ENCODE results near the gene CR1.
"Not testable (repeated sequence)": the region's sequence is repeated elsewhere in the genome, so short reads cannot be mapped to it uniquely, and the experiment has no call there.

Gene CR1

DNA sequence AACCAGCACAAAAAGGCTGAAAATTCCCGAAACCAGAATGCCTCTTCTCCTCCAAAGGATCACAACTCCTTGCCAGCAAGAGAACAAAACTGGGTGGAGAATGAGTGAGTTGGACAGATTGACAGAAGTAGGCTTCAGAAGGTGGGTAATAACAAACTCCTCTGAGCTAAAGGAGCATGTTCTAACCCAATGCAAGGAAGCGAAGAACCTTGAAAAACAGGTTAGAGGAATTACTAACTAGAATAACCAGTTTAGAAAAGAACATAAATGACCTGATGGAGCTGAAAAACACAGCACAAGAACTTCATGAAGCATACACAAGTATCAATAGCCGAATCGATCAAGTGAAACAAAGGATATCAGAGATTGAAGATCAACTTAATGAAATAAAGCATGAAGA, 93.5 kb downstream of the CR1 start:
- DNase-seq (ENCODE audit: low read depth), result not testable (repeated sequence)

DNA sequence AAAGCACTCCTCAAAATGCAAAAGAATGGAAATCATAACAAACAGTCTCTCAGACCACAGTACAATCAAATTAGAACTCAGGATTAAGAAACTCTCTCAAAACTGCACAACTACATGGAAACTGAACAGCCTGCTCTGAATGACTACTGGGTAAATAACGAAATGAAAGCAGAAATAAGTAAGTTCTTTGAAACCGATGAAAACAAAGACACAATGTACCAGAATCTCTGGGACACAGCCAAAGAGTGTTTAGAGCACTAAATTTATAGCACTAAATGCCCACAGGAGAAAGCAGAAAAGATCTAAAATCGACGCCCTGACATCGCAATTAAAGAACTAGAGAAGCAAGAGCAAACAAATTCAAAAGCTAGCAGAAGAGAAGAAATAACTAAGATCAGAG, 95.2 kb downstream of the CR1 start:
- not testable (repeated sequence) for DNase-seq (ENCODE audit: low read depth)

DNA sequence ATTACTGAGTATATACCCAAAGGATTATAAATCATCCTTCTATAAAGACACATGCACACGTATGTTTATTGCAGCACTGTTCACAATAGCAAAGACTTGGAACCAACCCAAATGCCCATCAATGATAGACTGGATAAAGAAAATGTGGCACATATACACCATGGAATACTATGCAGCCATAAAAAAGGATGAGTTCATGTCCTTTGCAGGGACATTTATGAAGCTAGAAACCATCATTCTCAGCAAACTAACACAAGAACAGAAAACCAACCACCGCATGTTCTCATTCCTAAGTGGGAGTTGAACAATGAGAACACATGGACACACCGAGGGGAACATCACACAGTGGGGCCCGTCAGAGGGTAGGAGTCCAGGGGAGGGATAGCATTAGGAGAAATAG, 98.1 kb downstream of the CR1 start:
- not testable (repeated sequence) for DNase-seq (ENCODE audit: low read depth)

DNA sequence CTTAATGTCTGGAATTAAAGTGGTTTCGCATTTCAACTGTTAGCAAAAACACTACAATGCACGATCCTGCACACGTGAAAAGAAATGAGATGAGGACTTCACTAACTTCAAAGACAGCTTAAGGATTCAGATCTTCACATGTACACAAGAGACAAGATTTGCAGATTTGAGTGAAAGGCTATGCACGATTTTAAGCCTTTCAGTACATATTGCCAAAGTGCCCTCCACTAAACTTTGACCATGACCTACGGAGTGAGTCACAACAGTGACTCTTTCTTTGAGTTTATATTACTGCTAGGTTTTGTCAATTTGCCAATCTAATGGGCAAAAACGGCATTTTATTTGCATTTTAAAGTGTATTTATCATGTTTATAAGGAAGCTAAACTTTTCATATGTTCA, 107.8 kb downstream of the CR1 start:
- DNase-seq (ENCODE audit: low read depth), result no peak

DNA sequence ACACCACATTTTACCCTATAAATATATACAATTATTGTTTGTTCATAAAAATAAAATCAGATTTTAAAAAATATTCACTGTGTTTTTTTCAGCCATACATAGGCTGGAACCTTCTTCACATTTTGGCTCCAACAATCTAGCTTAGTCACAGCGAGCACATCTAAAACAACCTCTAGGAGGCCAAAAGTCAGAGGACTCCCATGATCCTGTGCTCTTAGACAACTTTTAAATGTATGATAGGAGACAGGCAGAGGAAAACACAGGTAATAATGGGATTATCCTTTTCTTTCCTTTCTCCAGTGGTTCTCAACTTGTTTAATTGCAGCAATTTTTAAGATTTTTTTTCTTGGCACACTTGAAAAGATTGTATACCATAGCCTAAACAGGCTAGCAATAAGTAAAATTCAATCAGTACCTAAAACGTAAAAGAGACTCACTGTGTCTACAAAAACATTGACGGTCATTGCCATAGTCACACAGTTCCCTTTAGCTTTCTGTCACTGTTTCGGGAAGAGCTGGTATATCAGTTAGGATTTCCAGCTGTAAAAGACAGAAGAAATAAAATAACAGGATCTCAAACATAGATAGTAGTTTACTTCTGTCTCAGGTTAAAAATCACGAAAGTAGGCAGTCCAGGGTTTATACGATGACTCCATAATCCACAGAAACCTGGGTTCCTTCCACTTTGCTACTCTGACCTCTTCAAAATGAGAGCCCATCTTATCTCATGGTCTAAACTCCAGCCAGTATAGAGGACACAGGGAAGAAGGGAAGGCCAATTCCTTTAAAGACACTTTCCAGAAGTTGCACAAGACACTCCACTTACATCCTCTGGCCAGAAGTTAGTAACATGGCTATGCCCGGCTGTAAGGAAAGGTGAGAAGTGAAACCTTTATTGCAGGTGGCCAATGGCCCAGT, 109.7 kb downstream of the CR1 start:
- DNase-seq (ENCODE audit: low read depth), result no peak

DNA sequence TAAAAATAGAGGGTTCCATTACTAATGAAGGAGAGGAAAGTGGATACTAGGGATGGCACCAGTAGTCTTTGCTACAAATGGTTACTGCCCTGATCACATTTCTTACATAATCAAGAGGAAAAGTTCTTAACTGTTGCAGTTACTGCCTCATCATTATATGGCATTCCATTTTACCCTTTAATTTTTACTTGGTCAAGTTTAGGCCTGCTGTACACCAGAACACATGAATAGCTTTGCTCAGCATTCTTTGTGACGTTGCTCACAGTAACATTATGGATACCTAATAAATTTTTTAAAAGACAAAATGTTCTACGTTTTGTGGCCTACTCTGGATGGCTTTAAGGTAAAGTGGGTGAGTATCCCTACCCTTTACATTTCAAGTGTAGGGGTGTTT, 110.4 kb downstream of the CR1 start:
- no peak for DNase-seq (ENCODE audit: low read depth)

DNA sequence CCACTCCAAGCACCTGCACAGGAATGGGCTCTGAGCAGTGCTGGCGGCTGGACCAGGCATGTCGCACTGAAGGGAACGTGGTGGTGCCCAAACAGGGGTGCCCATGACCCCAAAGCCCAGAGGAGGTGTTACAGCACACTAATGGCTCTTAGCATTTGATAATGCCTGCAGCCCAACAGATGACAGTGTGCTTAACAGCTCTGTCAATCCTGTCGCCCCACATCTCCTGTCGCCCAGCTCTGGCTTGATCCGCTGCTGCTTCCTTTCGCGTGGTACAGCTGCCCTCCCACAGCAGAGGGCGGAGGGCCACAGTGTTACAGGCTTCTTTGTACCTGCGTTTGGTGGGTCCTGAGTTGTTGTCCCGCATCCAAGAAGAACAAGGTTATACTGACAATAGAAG, 116.8 kb downstream of the CR1 start:
- DNase-seq (ENCODE audit: low read depth), result no peak

DNA sequence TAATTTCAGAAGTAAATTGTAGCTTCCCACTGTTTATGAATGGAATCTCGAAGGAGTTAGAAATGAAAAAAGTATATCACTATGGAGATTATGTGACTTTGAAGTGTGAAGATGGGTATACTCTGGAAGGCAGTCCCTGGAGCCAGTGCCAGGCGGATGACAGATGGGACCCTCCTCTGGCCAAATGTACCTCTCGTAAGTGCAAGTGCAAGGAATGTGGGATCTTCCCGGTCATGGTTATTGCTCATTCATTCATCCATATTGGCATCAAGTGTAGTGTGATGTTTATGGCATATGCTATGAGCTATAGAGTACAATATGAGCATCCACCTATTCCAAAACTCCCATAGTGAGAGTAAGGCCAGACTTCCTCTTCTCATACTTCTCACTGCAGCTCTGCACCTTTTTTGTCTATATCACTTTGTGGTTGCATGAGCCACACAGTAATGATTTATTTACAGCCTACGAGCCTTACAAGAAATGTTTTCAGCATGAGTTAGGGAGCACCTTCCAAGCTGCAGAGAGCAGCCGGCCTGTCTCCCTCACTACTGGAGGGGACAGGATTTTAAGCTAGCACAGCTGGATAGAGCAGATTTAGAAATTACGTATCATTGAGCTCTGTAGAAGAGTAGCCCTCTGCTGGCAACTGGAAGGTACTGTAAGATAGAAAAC, 124.0 kb downstream of the CR1 start:
- DNase-seq (ENCODE audit: low read depth), result no peak

DNA sequence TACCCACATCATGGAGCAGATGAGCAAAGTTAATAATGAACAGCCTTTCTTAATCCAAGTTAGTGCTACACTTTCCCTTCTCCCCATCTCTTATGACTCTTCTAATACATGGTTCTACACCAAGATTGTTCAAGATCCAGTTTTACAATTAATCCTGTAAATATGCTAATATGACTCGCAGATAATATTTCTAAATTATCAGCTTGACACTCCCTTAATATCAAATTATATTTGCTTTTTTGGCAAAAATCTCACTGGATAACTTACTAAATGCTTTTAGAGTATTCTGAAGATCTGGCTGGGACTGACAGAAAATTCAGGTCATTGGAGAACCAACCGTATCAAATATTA, 124.6 kb downstream of the CR1 start:
- no peak for DNase-seq (ENCODE audit: low read depth)

DNA sequence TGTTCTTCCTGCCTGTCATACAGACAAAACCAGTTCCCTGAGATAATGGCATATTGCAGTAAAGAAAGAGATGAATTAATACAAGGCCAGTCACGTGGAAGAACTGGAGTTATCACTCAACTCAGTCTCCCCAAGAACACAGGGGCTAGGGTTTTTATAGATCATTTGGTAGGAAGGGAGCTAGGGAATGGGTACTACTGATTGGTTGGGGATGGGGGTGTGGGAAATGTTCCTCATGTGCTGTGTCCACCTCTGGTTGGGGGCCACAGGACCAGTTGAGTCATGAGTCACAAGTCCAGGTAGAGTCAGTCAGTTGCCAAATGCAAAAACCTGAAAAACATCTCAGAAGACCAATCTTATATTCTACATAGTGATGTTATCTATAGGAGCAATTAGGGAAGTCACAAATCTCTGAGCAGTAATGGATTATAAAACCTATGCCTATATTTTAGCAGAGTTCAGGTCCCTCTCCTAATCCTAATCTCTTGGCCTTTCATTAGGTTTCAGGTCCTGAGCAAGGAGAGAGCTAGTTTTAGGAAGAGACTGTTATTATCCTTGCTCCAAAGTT, 129.6 kb downstream of the CR1 start:
- not testable (repeated sequence) for DNase-seq (ENCODE audit: low read depth)

DNA sequence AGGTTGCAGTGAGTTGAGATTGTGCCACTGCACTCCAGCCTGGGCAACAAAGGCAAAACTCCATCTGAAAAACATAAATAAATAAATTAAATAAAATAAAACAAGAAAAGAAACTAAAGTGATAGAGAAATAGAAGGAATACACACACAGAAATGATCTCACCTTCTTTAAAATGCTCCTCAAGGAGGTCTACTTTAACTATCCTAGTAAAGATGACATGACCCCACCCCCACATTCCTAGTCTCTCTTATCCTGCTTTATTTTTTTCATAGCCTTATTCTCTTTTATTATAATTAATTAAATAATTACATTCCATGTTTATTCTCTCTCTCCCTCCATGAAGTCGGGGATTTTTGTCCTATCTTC, 131.0 kb downstream of the CR1 start:
- DNase-seq (ENCODE audit: low read depth), result no peak

DNA sequence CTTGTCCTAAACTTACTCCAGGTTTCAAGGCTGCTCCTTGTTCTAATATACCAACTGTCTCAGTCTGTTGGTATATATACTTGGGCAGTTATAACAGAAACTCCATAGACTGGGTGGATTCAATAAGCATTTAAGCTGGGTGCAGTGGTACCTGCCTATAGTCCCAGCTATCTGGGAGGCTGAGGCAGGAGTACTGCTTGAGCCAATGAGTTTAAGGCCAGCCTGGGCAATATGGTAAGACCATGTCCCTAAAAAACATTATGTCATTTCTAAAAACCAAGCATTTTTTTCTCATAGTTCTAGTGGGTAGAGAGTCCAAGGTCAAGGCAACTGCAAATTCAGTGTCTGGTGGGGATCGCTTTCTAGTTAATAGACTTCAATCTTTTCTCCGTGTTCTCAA, 131.5 kb downstream of the CR1 start:
- no peak for DNase-seq (ENCODE audit: low read depth)

DNA sequence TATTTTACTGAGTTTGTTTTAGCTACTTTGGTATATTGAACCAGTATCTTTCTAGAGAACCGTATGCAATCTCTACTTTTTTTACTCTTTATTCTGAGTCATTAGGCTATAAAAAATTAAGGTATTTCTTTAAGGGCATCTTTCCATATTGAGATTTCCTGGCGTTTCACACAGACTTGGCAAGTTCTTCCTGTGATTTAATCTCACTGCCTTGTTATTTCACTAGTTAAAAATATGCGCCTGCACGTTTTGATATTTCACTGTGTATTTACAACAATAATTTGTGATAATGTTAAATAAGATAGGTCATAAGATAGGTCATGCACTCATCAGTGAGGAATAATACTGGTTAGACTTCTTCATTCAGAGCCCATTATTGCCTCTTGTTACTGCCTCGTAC, 132.8 kb downstream of the CR1 start:
- DNase-seq (ENCODE audit: low read depth), result no peak

DNA sequence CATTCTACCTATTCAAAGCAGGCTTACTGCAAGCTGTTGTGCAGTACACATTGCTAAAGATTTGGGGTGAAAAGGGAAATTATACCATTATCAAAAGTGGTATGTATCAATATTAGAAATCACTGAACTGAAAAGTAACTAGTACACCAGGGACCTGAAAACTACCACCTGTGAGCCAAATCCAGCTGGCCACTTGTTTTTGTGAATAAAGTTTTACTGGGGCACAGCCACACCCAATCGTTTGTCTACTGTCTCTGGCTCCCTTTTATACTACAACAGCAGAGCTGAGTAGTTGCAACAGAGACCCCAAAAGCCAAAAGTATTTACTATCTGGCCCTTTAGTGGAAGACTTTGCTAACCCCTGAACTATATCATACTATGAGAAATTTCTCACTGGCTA, 135.2 kb downstream of the CR1 start:
- DNase-seq (ENCODE audit: low read depth), result no peak

DNA sequence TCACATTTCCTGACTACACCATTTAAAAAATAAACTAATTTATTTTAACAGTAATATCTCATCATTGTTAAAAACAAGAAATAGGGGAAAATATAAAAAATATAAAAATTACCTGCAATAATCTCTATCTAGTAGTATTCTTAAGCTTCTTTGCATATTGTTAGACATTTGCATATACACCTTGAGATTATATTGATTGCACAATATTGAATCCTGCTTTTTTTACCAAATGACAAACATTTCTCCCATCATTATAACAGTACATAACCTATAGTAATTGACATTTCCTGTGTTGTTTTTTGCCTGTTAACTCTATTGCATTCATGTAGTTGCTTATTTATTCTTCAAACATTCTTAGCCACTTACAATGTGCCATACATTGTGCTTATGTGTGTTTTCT, 137.3 kb downstream of the CR1 start:
- DNase-seq (ENCODE audit: low read depth), result no peak

DNA sequence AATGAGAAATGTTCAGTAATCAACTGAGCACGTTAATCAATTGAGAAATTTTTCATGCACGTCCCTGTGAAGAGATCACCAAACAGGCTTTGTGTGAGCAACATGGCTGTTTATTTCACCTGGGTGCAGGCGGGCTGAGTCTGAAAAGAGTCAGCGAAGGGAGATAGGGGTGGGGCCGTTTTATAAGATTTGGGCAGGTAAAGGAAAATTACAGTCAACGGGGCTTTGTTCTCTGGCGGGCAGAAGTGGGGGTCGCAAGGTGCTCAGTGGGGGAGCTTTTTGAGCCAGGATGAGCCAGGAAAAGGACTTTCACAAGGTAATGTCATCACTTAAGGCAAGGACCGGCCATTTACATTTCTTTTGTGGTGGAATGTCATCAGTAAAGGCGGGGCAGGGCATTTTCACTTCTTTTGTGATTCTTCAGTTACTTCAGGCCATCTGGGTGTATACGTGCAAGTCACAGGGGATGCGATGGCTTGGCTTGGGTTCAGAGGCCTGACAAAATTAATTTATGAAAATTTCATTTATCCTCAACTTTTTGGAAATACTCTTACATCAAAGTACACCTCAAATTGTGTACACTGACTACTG, 137.8 kb downstream of the CR1 start:
- DNase-seq (ENCODE audit: low read depth), result not testable (repeated sequence)

DNA sequence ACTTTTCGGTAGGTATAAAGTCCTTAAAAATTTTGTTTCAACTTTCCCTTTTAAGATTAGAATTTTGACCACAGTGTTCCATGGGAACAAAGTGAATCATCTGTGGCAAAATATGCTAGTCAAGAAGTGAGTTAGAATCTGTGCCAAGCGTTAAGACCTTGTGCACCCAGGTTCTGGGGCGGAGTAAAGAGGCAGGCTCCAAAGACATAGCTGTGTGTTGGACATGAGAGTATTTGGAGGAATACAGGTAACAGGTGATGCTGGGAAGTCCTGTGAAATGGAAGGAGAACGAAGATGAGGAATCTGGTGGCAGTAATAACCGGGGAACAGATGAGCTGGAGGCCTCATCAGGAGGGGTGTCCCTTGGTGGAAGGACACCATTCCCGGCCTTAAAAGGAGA, 138.3 kb downstream of the CR1 start:
- not testable (repeated sequence) for DNase-seq (ENCODE audit: low read depth)

DNA sequence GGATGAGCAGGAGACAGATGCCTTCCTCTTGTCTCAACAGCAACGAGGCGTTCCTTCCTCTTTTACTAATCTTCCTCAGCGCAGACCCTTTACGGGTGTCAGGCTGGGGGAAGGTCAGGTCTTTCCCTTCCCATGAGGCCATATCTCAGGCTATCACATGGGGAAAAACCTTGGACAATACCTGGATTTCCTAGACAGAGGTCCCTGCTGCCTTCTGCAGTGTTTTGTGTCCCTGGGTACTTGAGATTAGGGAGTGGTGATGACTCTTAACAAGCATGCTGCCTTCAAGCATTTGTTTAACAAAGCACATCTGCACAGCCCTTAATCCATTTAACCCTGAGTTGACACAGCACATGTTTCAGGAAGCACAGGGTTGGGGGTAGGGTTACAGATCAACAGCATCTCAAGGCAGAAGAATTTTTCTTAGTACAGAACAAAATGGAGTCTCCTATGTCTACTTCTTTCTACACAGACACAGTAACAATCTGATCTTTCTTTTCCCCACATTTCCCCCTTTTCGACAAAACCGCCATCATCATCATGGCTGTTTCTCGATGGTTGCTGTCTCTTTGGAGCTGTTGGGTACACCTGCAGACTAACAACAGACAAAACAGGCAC, 139.7 kb downstream of the CR1 start:
- not testable (repeated sequence) for DNase-seq (ENCODE audit: low read depth)

DNA sequence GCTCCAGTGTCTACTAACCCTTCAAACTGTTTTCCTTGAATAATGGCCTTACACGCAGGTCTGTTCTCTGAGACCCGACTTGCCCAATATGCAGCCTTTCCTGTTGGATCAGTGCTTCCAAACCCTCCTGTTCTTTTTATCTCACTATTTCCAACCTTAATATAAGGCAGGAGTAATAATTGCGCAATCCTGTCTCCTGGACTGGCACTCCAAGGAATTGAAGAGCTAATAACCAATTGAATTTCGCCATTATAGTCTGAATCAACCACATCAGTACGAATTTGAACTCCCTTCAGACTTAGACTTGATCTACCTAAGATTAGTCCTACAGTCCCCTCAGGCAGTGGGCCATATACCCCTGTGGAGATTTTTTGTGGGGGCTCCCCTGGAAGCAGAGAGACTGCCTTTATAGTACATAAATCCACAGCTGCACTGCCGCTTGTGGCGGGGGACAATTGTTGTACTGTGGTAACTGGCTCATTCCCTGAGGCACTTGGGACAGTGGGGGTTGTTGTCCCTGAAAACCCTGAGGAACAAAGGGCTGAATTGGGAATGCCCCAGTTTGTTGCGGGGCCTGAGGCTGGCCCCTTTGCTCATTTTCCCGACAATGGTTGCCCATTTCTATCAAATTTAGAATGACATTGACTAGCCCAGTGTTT, 142.7 kb downstream of the CR1 start:
- not testable (repeated sequence) for DNase-seq (ENCODE audit: low read depth)

DNA sequence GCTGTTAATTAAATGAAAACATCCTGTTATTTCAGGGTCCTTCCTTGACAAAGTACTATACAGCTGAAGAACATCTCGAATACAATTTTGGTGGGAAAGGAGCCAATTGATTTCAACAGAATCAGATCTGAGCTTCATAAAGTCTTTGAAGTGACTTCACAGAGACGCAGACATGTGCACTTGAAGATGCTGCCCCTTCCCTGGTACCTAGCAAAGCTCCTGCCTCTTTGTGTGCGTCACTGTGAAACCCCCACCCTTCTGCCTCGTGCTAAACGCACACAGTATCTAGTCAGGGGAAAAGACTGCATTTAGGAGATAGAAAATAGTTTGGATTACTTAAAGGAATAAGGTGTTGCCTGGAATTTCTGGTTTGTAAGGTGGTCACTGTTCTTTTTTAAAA, 143.4 kb downstream of the CR1 start:
- DNase-seq (ENCODE audit: low read depth), result not testable (repeated sequence)

DNA sequence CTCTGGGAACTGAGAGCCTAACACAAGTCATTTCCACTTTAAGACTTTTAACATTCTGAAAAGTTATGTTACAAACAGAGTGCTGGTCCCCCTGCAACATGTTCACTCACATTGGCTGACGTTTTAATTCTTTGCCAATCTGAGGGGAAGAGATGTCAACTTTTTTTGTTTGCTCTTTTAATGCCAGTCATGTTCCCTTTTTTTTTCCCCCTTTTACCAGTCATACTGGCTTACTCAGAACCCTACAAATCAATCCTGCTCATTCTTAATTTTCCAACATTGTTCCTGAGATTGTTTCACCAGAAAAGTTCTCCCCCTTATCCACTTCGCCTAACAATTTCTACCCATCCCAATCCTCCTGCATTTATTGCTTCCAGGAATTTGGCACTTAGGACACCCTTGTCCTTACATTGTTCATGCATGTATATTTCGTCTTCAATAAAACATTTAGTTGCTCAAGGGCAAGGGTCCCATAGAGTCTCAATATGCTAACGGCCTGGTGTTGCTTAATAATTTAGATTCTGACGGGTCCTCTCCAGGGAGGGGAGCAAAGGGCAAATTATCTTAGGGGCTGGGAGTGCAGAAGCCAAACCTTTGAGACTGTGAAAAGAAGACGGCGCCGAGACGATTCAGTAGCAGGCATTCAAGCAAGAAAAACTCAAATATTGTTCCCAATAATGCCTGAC, 148.4 kb downstream of the CR1 start:
- DNase-seq (ENCODE audit: low read depth), result no peak
